BE2C (cell line): Measurements from ENCODE around the gene GAMT.

Experiments used
- DNase-seq: peaks from one replicate; pipeline ENCODE4 v3.0.0-alpha.2; 2020
- H3K27me3 ChIP-seq: fragments of 250-450 bp; sonication (Bioruptor Pico); 2 replicates; pipeline ENCODE4 v1.5.1; 2020; ENCODE audit warnings: mild to moderate bottlenecking
- H3K36me3 ChIP-seq: fragments of 250-450 bp; sonication (Bioruptor Pico); 2 replicates; pipeline ENCODE4 v1.5.1; 2020; ENCODE audit warnings: mild to moderate bottlenecking
- H3K4me1 ChIP-seq: fragments of 250-450 bp; sonication (Bioruptor Pico); 2 replicates; pipeline ENCODE4 v1.5.1; 2020
- H3K4me3 ChIP-seq: 2 replicates; pipeline ENCODE4 v1.5.1; 2011; ENCODE audit warnings: low read depth, low read length
- H3K9me3 ChIP-seq: fragments of 250-450 bp; sonication (Bioruptor Pico); 2 replicates; pipeline ENCODE4 v1.5.1; 2020
- CTCF ChIP-seq: IDR thresholded peaks from 2 replicates; pipeline ENCODE4 v1.5.1; 2012; ENCODE audit warnings: mild to moderate bottlenecking, low read depth, low read length

GAMT gene

GRCh38 chr19:1373042-1373533, 28.3 kb downstream of the GAMT start:
- no peak for DNase-seq
- no peaks in the 10 kb centered on the region for H3K27me3 ChIP-seq
- no peak for TF ChIP-seq CTCF
- H3K9me3 ChIP-seq = no peaks in the 10 kb centered on the region
- H3K36me3 ChIP-seq = peaks cover 56% of the 10 kb centered on the region
- H3K4me3 ChIP-seq = no peak overlapping the region
- H3K4me1 ChIP-seq = peaks cover 11% of the 10 kb centered on the region

GRCh38 chr19:1370579-1371361, 30.6 kb downstream of the GAMT start:
- Histone ChIP-seq H3K36me3 (peaks cover 53% of the 10 kb centered on the region), H3K27me3 (no peaks in the 10 kb centered on the region), H3K4me3 (no peak overlapping the region), H3K4me1 (peaks cover 27% of the 10 kb centered on the region), H3K9me3 (no peaks in the 10 kb centered on the region)
- TF ChIP-seq CTCF = no peak
- DNase-seq = no peak

GRCh38 chr19:1369214-1369805, 32.0 kb downstream of the GAMT start:
- Histone ChIP-seq H3K27me3 (no peaks in the 10 kb centered on the region), H3K4me3 (no peak overlapping the region), H3K36me3 (peaks cover 57% of the 10 kb centered on the region), H3K9me3 (no peaks in the 10 kb centered on the region), H3K4me1 (peaks cover 27% of the 10 kb centered on the region)
- DNase-seq = no peak
- TF ChIP-seq CTCF = no peak

DNA sequence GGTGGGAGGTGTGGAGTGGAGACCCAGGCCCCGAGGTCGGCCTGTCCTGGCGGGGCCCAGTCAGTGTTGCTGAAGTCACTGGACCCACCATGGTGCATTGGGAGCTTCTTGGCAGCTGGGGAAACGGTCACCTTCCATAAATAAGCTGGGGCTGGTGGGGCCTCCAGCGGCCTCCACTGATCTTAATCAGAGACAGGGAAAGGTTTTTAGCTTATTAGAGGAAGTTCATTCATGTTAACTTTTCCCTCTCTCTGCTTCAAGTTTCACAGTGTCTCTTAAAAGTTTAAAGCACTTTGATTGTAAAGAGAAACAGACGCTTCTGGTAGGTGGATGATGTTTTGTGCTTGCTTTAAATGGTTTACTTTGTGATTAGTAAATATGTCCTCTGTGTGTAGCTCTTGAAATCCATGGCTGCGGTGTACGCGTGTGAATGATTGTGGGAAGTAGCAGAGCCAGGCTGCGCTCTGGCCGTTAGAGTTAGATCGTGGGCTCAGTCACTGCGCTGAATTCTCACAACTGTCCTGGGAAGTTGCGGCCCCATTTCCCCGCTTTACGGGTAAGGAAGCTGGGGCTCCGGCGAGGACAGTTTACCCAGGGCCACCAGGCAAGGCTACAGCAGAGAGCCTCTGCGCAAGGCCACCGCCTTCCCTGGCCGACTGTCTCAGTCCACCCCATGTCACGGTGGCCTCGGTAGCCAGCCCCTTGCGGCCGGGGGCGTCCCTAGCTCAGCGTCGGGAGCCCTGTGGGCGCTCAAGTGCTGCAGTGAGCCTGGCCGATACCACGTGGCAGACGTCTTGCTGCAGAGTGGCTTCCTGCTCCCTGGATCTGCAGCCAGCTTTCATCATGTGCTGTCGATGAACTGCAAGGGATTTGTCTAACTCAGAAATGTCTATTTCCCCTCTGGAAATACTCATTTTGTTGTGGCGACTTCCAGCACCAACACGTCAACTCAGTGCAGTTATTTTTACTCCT, 34.2 kb downstream of the GAMT start:
- H3K4me1 ChIP-seq = peaks cover 16% of the 10 kb centered on the region
- peak; percentile 60 for DNase-seq
- H3K9me3 ChIP-seq = no peaks in the 10 kb centered on the region
- no peak overlapping the region for H3K4me3 ChIP-seq
- TF ChIP-seq CTCF = no peak
- H3K36me3 ChIP-seq = peaks cover 59% of the 10 kb centered on the region
- H3K27me3 ChIP-seq = no peaks in the 10 kb centered on the region

GRCh38 chr19:1366296-1366695, 35.0 kb downstream of the GAMT start:
- no peaks in the 10 kb centered on the region for H3K27me3 ChIP-seq
- no peak for DNase-seq
- no peak overlapping the region for H3K4me3 ChIP-seq
- no peak for TF ChIP-seq CTCF
- H3K9me3 ChIP-seq = no peaks in the 10 kb centered on the region
- peaks cover 64% of the 10 kb centered on the region for H3K36me3 ChIP-seq
- peaks cover 25% of the 10 kb centered on the region for H3K4me1 ChIP-seq
